Naive thymus-derived CD4-positive, alpha-beta T cell (primary cell): ENCODE data around the gene HLTF. TPM values are rescaled to one million over a fixed set of nuclear protein-coding genes. Genes with fewer than 3 reads are reported as not detected.

Experiments used
- ATAC-seq: fragments of 150-1000 bp; cut with Tn5 transposase; 2 replicates; pipeline ENCODE4 v1.10.0; 2021; ENCODE audit warnings: mild to moderate bottlenecking, moderate library complexity
- CTCF ChIA-PET: fragments of 350-600 bp; sonication (Branson Sonifier 250); formaldehyde crosslinking; loops from one replicate; lab custom pipeline; 2021; ENCODE audit warnings: antibody characterized with exemption; lab: Charles Lee
- POLR2A ChIA-PET: fragments of 350-600 bp; sonication (Branson Sonifier 250); formaldehyde crosslinking; loops from one replicate; lab custom pipeline; 2021; ENCODE audit warnings: antibody characterized with exemption, inconsistent platforms; lab: Charles Lee
- DNase-seq, 9 donors: peaks; one replicate each; pipeline versions ENCODE4 v3.0.0 to v3.0.0-alpha.2; 2020 to 2022; ENCODE audit warnings: mixed read lengths in 1 of 9
- H3K27ac ChIP-seq: one replicate; pipeline ENCODE4 v1.7.0; 2013; ENCODE audit warnings: mild to moderate bottlenecking, low read depth, low read length, moderate library complexity
- H3K27me3 ChIP-seq, 2 donors: one replicate each; pipeline ENCODE4 v1.7.0; 2013; ENCODE audit warnings: low read length in 2 of 2, mild to moderate bottlenecking in 2 of 2, moderate library complexity in 2 of 2; ENCODE audit not compliant: control insufficient read depth in 2 of 2, insufficient read depth in 2 of 2
- H3K36me3 ChIP-seq, 3 experiments: 1 replicate in 2 of 3; 2 replicates in 1 of 3; pipeline ENCODE4 v1.7.0; 2013; ENCODE audit warnings: low read length in 3 of 3, mild to moderate bottlenecking in 3 of 3, moderate library complexity in 1 of 3; ENCODE audit not compliant: insufficient read depth in 3 of 3, control insufficient read depth in 2 of 3
- H3K4me1 ChIP-seq, 2 donors: one replicate each; pipeline ENCODE4 v1.7.0; 2013; ENCODE audit warnings: low read length in 2 of 2, mild to moderate bottlenecking in 2 of 2, moderate library complexity in 1 of 2; ENCODE audit not compliant: control insufficient read depth in 2 of 2, insufficient read depth in 2 of 2
- H3K4me3 ChIP-seq: 2 replicates; pipeline ENCODE4 v1.7.0; 2013; ENCODE audit warnings: mild to moderate bottlenecking, low read length
- H3K9me3 ChIP-seq, 3 experiments: 1 replicate in 2 of 3; 2 replicates in 1 of 3; pipeline ENCODE4 v1.7.0; 2013; ENCODE audit warnings: low read length in 3 of 3; ENCODE audit not compliant: control insufficient read depth in 2 of 3
- H3K27ac Mint-ChIP-seq, 9 donors: one replicate each; pipeline ENCODE4 v1.8.0; 2020 to 2022; ENCODE audit warnings: mixed read lengths in 9 of 9, mild to moderate bottlenecking in 8 of 9, moderate library complexity in 5 of 9, inconsistent platforms in 2 of 9
- H3K27me3 Mint-ChIP-seq, 5 donors: one replicate each; pipeline ENCODE4 v1.8.0; 2021 to 2022; ENCODE audit warnings: mixed read lengths in 5 of 5, mild to moderate bottlenecking in 1 of 5
- H3K36me3 Mint-ChIP-seq, 5 donors: one replicate each; pipeline ENCODE4 v1.8.0; 2020 to 2022; ENCODE audit warnings: mixed read lengths in 5 of 5, mild to moderate bottlenecking in 3 of 5, inconsistent platforms in 1 of 5
- H3K4me1 Mint-ChIP-seq, 7 donors: one replicate each; pipeline ENCODE4 v1.8.0; 2020 to 2022; ENCODE audit warnings: mixed read lengths in 7 of 7, mild to moderate bottlenecking in 3 of 7, inconsistent platforms in 1 of 7
- H3K4me3 Mint-ChIP-seq, 10 donors: one replicate each; pipeline ENCODE4 v1.8.0; 2020 to 2022; ENCODE audit warnings: mild to moderate bottlenecking in 10 of 10, mixed read lengths in 10 of 10, moderate library complexity in 6 of 10, inconsistent platforms in 2 of 10
- H3K9me3 Mint-ChIP-seq, 11 donors: one replicate each; pipeline ENCODE4 v1.8.0; 2020 to 2022; ENCODE audit warnings: mixed read lengths in 11 of 11, mild to moderate bottlenecking in 4 of 11, inconsistent platforms in 1 of 11, moderate library complexity in 1 of 11
- intact Hi-C, 2 donors: fragments of 100-400 bp; cut with micrococcal nuclease; formaldehyde crosslinking; loops; one replicate each; pipeline ENCODE4 v1.15.1; 2023
- polyA plus RNA-seq, 2 donors: library from polyadenylated mRNA; unstranded; fragments of 300-500 nt; fragmentation: Illumina TruSeq; gene quantifications; one replicate each; pipeline ENCODE4 v1.2.3, GENCODE V29; 2021
- total RNA-seq, 6 experiments: library from RNA in 5 of 6; stranded (reverse) in 5 of 6; gene quantifications; 1 replicate in 5 of 6; 2 replicates in 1 of 6; pipeline ENCODE4 v1.2.3 and lab custom pipeline; 2021 to 2026

HLTF gene
- total and polyA plus RNA-seq, 7 experiments from 2014 or later: 9.1 to 26.5 (median 18.5) TPM

DNA sequence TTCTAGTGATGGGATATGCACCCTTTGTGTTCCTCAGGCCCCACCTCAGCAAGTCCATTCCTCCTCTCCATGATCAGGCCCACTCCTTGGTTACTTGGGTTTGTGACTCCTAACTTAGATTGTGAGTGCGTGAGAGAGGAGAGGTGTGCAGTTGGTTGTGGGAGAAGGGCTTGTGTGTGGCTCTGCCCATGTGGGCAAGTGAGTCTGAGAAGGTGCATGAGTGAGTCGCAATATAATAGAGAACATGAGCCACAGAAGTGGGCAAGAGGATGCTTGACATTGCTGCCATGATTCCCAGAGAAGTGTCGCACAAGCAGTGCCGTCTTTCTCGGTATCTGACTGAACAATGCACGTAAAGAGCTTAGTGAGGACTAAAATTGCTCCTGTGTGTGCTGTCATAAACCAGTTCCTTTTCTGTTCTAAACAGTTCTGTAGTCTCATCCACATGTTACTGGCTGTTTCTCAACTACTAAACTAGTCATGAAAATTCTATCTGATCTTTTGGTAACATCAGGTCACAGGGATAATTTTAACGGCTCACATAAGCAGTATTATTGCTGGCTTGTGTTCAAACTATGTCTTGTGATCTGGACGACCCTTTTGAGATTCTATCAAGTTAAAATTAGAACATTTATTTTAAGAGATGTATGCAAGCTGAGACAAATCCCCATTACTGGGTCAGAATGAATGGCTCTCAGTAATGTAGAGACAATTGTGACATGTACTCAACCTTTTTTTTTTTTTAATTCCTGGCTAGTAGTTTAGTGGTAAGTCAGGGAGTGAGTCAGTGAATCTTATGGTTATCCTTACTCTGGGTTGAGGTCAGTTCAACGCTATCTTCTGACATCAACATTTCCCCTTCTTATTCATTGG, 69.4 kb downstream of the HLTF start:
- DNase-seq (no peak), ATAC-seq (no peak)
- Histone ChIP-seq H3K4me3 (no peak overlapping the region), H3K27me3 (no peaks in the 10 kb centered on the region), H3K36me3 (peaks cover 0 to 16% (median 5%) of the 10 kb centered on the region in 3 experiments), H3K9me3 (no peaks in the 10 kb centered on the region), H3K27ac (no peak overlapping the region), H3K4me1 (peaks cover 0 to 16% of the 10 kb centered on the region in 2 donors)
- intact Hi-C loops: no loop called here
- ChIA-PET CTCF (no interaction called here), POLR2A (no interaction called here)
- Mint-ChIP-seq H3K36me3 (peaks cover 16 to 43% (median 30%) of the 10 kb centered on the region in 5 donors), H3K27me3 (no peaks in the 10 kb centered on the region), H3K4me3 (no peak overlapping the region), H3K4me1 (peaks cover 10 to 16% (median 13%) of the 10 kb centered on the region in 7 donors), H3K27ac (peak overlapping the region in 1 of 9 donors; percentile 83), H3K9me3 (no peaks in the 10 kb centered on the region)

GRCh38 chr3:149016242-149016641, 70.1 kb downstream of the HLTF start:
- H3K4me3 Mint-ChIP-seq: no peak overlapping the region

GRCh38 chr3:149015393-149015792, 70.9 kb downstream of the HLTF start:
- H3K27ac Mint-ChIP-seq: peak overlapping the region in 2 of 9 donors; percentile 1 to 2
- H3K36me3 Mint-ChIP-seq: peaks cover 16 to 55% (median 38%) of the 10 kb centered on the region in 5 donors

More at GRCh38 chr3:149016242-149016641, 70.1 kb downstream of the HLTF start:
- no peaks in the 10 kb centered on the region for H3K9me3 Mint-ChIP-seq
- peaks cover 10 to 16% (median 13%) of the 10 kb centered on the region in 7 donors for H3K4me1 Mint-ChIP-seq
- DNase-seq: no peak
- no peak overlapping the region for H3K4me3 ChIP-seq
- no peaks in the 10 kb centered on the region for H3K9me3 ChIP-seq
- H3K27ac Mint-ChIP-seq: peak overlapping the region in 1 of 9 donors; percentile 83
- POLR2A ChIA-PET: no interaction called here
- CTCF ChIA-PET: no interaction called here
- intact Hi-C loops: no loop called here
- H3K4me1 ChIP-seq: peaks cover 0 to 22% of the 10 kb centered on the region in 2 donors
- no peak for ATAC-seq
- H3K27ac ChIP-seq: no peak overlapping the region
- H3K27me3 ChIP-seq: no peaks in the 10 kb centered on the region
- H3K36me3 ChIP-seq: peaks cover 0 to 22% (median 5%) of the 10 kb centered on the region in 3 experiments
- H3K27me3 Mint-ChIP-seq: no peaks in the 10 kb centered on the region
- peaks cover 16 to 47% (median 34%) of the 10 kb centered on the region in 5 donors for H3K36me3 Mint-ChIP-seq

GRCh38 chr3:149013726-149014125, 72.6 kb downstream of the HLTF start:
- Mint-ChIP-seq H3K4me3 (no peak overlapping the region), H3K27ac (no peak overlapping the region), H3K27me3 (no peaks in the 10 kb centered on the region), H3K9me3 (no peaks in the 10 kb centered on the region), H3K4me1 (peaks cover 5 to 32% (median 12%) of the 10 kb centered on the region in 7 donors), H3K36me3 (peaks cover 13 to 58% (median 39%) of the 10 kb centered on the region in 5 donors)
- Histone ChIP-seq H3K27me3 (no peaks in the 10 kb centered on the region), H3K9me3 (no peaks in the 10 kb centered on the region), H3K36me3 (peaks cover 0 to 41% (median 9%) of the 10 kb centered on the region in 3 experiments), H3K27ac (no peak overlapping the region), H3K4me1 (peaks cover 0 to 45% of the 10 kb centered on the region in 2 donors), H3K4me3 (no peak overlapping the region)
- CTCF ChIA-PET: no interaction called here
- DNase-seq (no peak), ATAC-seq (no peak)
- POLR2A ChIA-PET: no interaction called here
- intact Hi-C loops: no loop called here

More at GRCh38 chr3:149015393-149015792, 70.9 kb downstream of the HLTF start:
- CTCF ChIA-PET: no interaction called here
- Histone ChIP-seq H3K9me3 (no peaks in the 10 kb centered on the region), H3K4me3 (no peak overlapping the region), H3K4me1 (peaks cover 0 to 30% of the 10 kb centered on the region in 2 donors), H3K27me3 (no peaks in the 10 kb centered on the region), H3K27ac (no peak overlapping the region), H3K36me3 (peaks cover 0 to 30% (median 9%) of the 10 kb centered on the region in 3 experiments)
- ATAC-seq (no peak), DNase-seq (no peak)
- POLR2A ChIA-PET: no interaction called here
- Mint-ChIP-seq H3K4me1 (peaks cover 10 to 21% (median 13%) of the 10 kb centered on the region in 7 donors), H3K4me3 (no peak overlapping the region), H3K27me3 (no peaks in the 10 kb centered on the region), H3K9me3 (no peaks in the 10 kb centered on the region)
- intact Hi-C loops: no loop called here

- peaks cover 5 to 40% (median 12%) of the 10 kb centered on the region in 7 donors for H3K4me1 Mint-ChIP-seq
- Histone ChIP-seq H3K9me3 (no peaks in the 10 kb centered on the region), H3K4me3 (no peak overlapping the region), H3K27me3 (no peaks in the 10 kb centered on the region), H3K4me1 (peaks cover 0 to 40% of the 10 kb centered on the region in 2 donors), H3K27ac (no peak overlapping the region), H3K36me3 (peaks cover 0 to 45% (median 9%) of the 10 kb centered on the region in 3 experiments)
- intact Hi-C loops: no loop called here
- CTCF ChIA-PET: no interaction called here
- H3K4me3 Mint-ChIP-seq: no peak overlapping the region
- no peak for DNase-seq
- H3K27ac Mint-ChIP-seq: no peak overlapping the region
- POLR2A ChIA-PET: no interaction called here
- ATAC-seq: no peak
- H3K9me3 Mint-ChIP-seq: no peaks in the 10 kb centered on the region
- no peaks in the 10 kb centered on the region for H3K27me3 Mint-ChIP-seq
- peaks cover 24 to 68% (median 46%) of the 10 kb centered on the region in 5 donors for H3K36me3 Mint-ChIP-seq
These were observed 74.7 kb downstream of the HLTF start for GRCh38 chr3:149011676-149012075.

DNA sequence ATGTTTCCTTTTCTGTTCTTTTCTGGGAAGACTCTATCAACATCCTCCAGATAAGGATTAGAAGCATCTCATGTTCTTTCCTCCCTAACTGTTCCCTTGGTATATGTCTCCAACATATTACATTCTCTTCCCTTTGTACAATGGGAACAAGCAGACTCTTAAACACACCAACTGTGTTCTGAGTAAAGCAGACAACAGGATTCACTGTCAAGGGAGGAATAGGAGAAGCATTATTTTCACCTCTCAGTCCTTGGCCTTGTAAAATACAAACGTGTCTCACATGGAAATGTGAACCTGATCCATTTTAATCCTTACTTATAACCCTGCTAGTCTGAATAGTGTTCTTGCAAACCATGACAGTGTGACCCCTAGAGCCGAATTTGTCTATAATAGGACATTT, 75.4 kb downstream of the HLTF start:
- Mint-ChIP-seq H3K27ac (peak overlapping the region in 1 of 9 donors; percentile 56), H3K9me3 (no peaks in the 10 kb centered on the region), H3K27me3 (no peaks in the 10 kb centered on the region), H3K36me3 (peaks cover 24 to 66% (median 44%) of the 10 kb centered on the region in 5 donors), H3K4me1 (peaks cover 5 to 38% (median 10%) of the 10 kb centered on the region in 7 donors), H3K4me3 (no peak overlapping the region)
- Histone ChIP-seq H3K27ac (no peak overlapping the region), H3K9me3 (no peaks in the 10 kb centered on the region), H3K4me1 (peaks cover 0 to 36% of the 10 kb centered on the region in 2 donors), H3K27me3 (no peaks in the 10 kb centered on the region), H3K36me3 (peaks cover 0 to 45% (median 9%) of the 10 kb centered on the region in 3 experiments), H3K4me3 (no peak overlapping the region)
- POLR2A ChIA-PET: no interaction called here
- ATAC-seq (no peak), DNase-seq (no peak)
- intact Hi-C loops: no loop called here
- CTCF ChIA-PET: no interaction called here
